Eye (tissue), 1 donor: ENCODE measurements around the gene CNNM1.

Experiments
- DNase-seq: peaks from one replicate; pipeline ENCODE4 v3.0.0-alpha.2; 2015

Gene CNNM1

GRCh38 chr10:99374972-99375371, 45.8 kb downstream of the CNNM1 start:
- no peak for DNase-seq

- DNase-seq, result no peak
These were observed 46.3 kb downstream of the CNNM1 start for GRCh38 chr10:99375426-99375825.

- no peak for DNase-seq
These were observed 53.0 kb downstream of the CNNM1 start for GRCh38 chr10:99382176-99382575.

GRCh38 chr10:99387071-99387470, 57.9 kb downstream of the CNNM1 start:
- DNase-seq, result no peak

GRCh38 chr10:99387541-99387940, 58.4 kb downstream of the CNNM1 start:
- no peak for DNase-seq

GRCh38 chr10:99389729-99390480, 60.7 kb downstream of the CNNM1 start:
- no peak for DNase-seq

- no peak for DNase-seq
These were observed 62.2 kb downstream of the CNNM1 start for GRCh38 chr10:99391346-99391745.

- DNase-seq, result no peak
These were observed 63.9 kb downstream of the CNNM1 start for GRCh38 chr10:99393036-99393435.

GRCh38 chr10:99393683-99394082, 64.5 kb downstream of the CNNM1 start:
- no peak for DNase-seq

GRCh38 chr10:99394256-99394655, 65.1 kb downstream of the CNNM1 start:
- DNase-seq, result no peak

GRCh38 chr10:99394761-99395386, 65.7 kb downstream of the CNNM1 start:
- no peak for DNase-seq

- DNase-seq, result no peak
These were observed 66.7 kb downstream of the CNNM1 start for GRCh38 chr10:99395750-99396445.

GRCh38 chr10:99396471-99396870, 67.3 kb downstream of the CNNM1 start:
- DNase-seq, result no peak

- no peak for DNase-seq
These were observed 70.5 kb downstream of the CNNM1 start for GRCh38 chr10:99399664-99400063.

- DNase-seq, result no peak
These were observed 74.5 kb downstream of the CNNM1 start for GRCh38 chr10:99403674-99404073.

- DNase-seq, result no peak
These were observed 77.0 kb downstream of the CNNM1 start for GRCh38 chr10:99406149-99406548.

GRCh38 chr10:99410146-99410545, 81.0 kb downstream of the CNNM1 start:
- DNase-seq, result no peak

- DNase-seq, result no peak
These were observed 81.7 kb downstream of the CNNM1 start for GRCh38 chr10:99410876-99411275.

GRCh38 chr10:99411546-99411945, 82.4 kb downstream of the CNNM1 start:
- DNase-seq, result no peak

- DNase-seq, result no peak
These were observed 82.9 kb downstream of the CNNM1 start for GRCh38 chr10:99412099-99412498.

GRCh38 chr10:99418910-99419624, 89.9 kb downstream of the CNNM1 start:
- no peak for DNase-seq

- no peak for DNase-seq
These were observed 90.5 kb downstream of the CNNM1 start for GRCh38 chr10:99419688-99420087.

GRCh38 chr10:99421233-99421739, 92.1 kb downstream of the CNNM1 start:
- no peak for DNase-seq
